GM23338 (cell line): ENCODE data around the gene CAVIN2. TPM values are rescaled to one million over a fixed set of nuclear protein-coding genes. Genes with fewer than 3 reads are reported as not detected.
A peak's percentile ranks its signal among the peaks of the same experiment; 100 is the strongest.

ENCODE experiments used
- ATAC-seq: fragments of 200-7000 bp; cut with Tn5 transposase; 3 replicates; pipeline ENCODE4 v1.9.1; 2020
- DNase-seq: peaks from one replicate; pipeline ENCODE4 v3.0.0-alpha.2; 2015; ENCODE audit warnings: low spot score
- H2AFZ ChIP-seq: fragments of 200-600 bp; sonication (generic); 2 replicates; pipeline ENCODE4 v1.8.0; 2016; ENCODE audit warnings: antibody characterized with exemption, mild to moderate bottlenecking, moderate library complexity
- H3F3A ChIP-seq: fragments of 200-600 bp; sonication (generic); replicated peaks from 2 replicates; pipeline ENCODE4 v1.8.0; 2017; ENCODE audit warnings: antibody characterized with exemption, mixed run types, low read depth
- H3K27ac ChIP-seq: fragments of 200-600 bp; sonication (generic); 2 replicates; pipeline ENCODE4 v1.6.1; 2016; ENCODE audit warnings: low read depth
- H3K27me3 ChIP-seq: fragments of 200-600 bp; sonication (generic); 2 replicates; pipeline ENCODE4 v1.8.0; 2016; ENCODE audit warnings: mild to moderate bottlenecking, mixed run types, moderate library complexity; ENCODE audit not compliant: insufficient read depth
- H3K36me3 ChIP-seq: fragments of 200-600 bp; sonication (generic); 2 replicates; pipeline ENCODE4 v1.8.0; 2016; ENCODE audit warnings: mild to moderate bottlenecking; ENCODE audit not compliant: insufficient read depth
- H3K4me1 ChIP-seq: fragments of 200-600 bp; sonication (generic); 2 replicates; pipeline ENCODE4 v1.8.0; 2016; ENCODE audit warnings: mild to moderate bottlenecking, moderate library complexity; ENCODE audit not compliant: insufficient read depth
- H3K4me2 ChIP-seq: fragments of 200-600 bp; sonication (generic); 2 replicates; pipeline ENCODE4 v1.7.1; 2017; ENCODE audit warnings: mixed run types
- H3K4me3 ChIP-seq: fragments of 200-600 bp; sonication (generic); 2 replicates; pipeline ENCODE4 v1.6.1; 2016; ENCODE audit warnings: mixed run types
- H3K79me2 ChIP-seq: fragments of 200-600 bp; sonication (generic); replicated peaks from 2 replicates; pipeline ENCODE4 v1.8.0; 2017; ENCODE audit warnings: mild to moderate bottlenecking; ENCODE audit not compliant: insufficient read depth
- H3K9me2 ChIP-seq: fragments of 200-600 bp; sonication (generic); 2 replicates; pipeline ENCODE4 v1.8.0; 2017; ENCODE audit not compliant: insufficient read depth
- H4K20me1 ChIP-seq: fragments of 200-600 bp; sonication (generic); replicated peaks from 2 replicates; pipeline ENCODE4 v1.8.0; 2017; ENCODE audit warnings: mild to moderate bottlenecking; ENCODE audit not compliant: insufficient read depth
- H3K27ac Mint-ChIP-seq: 2 replicates; pipeline ENCODE4 v1.8.0; 2020; ENCODE audit warnings: inconsistent platforms, mild to moderate bottlenecking, moderate library complexity, mixed read lengths
- H3K27me3 Mint-ChIP-seq: 3 replicates; pipeline ENCODE4 v1.8.0; 2022; ENCODE audit warnings: low read depth, mild to moderate bottlenecking, moderate library complexity, mixed read lengths, inconsistent platforms; ENCODE audit not compliant: insufficient read depth, poor library complexity
- H3K36me3 Mint-ChIP-seq: 3 replicates; pipeline ENCODE4 v1.8.0; 2021; ENCODE audit warnings: low read depth, mild to moderate bottlenecking, inconsistent platforms, moderate library complexity, mixed read lengths
- H3K4me1 Mint-ChIP-seq: 3 replicates; pipeline ENCODE4 v1.8.0; 2020; ENCODE audit warnings: mild to moderate bottlenecking, inconsistent platforms, mixed read lengths
- H3K4me3 Mint-ChIP-seq: 3 replicates; pipeline ENCODE4 v1.8.0; 2021; ENCODE audit warnings: moderate library complexity, mild to moderate bottlenecking, inconsistent platforms, mixed read lengths
- H3K9me3 Mint-ChIP-seq: 3 replicates; pipeline ENCODE4 v1.8.0; 2020; ENCODE audit warnings: moderate library complexity, mild to moderate bottlenecking, inconsistent platforms, mixed read lengths
- CREB1 ChIP-seq: fragments of 250-450 bp; sonication (Bioruptor Pico); IDR thresholded peaks from 2 replicates; pipeline ENCODE4 v1.5.0; 2020; ENCODE audit warnings: low read depth, mild to moderate bottlenecking, moderate library complexity
- CTCF ChIP-seq, 2 experiments: fragments of 200-600 bp in 1 of 2; sonication (generic) in 1 of 2; conservative IDR thresholded peaks; 2 replicates each; pipeline versions ENCODE4 v1.5.1 to v1.6.1; 2016 to 2017; ENCODE audit warnings: antibody characterized with exemption in 2 of 2, low read depth in 2 of 2, mild to moderate bottlenecking in 2 of 2, moderate library complexity in 1 of 2
- ETS1 ChIP-seq: IDR thresholded peaks from 2 replicates; pipeline ENCODE4 v1.6.1; 2016; ENCODE audit warnings: antibody characterized with exemption
- EZH2 ChIP-seq: fragments of 200-600 bp; sonication (generic); IDR thresholded peaks from one replicate; pipeline ENCODE4 v1.8.0; 2017; ENCODE audit warnings: antibody characterized with exemption, mild to moderate bottlenecking, low read depth; ENCODE audit not compliant: unreplicated experiment
- EZH2phosphoT487 ChIP-seq: fragments of 200-600 bp; sonication (generic); IDR thresholded peaks from one replicate; pipeline ENCODE4 v1.8.1; 2018; ENCODE audit warnings: antibody characterized with exemption; ENCODE audit not compliant: unreplicated experiment
- JUNB ChIP-seq: IDR thresholded peaks from one replicate; pipeline ENCODE4 v1.6.1; 2016; ENCODE audit warnings: antibody characterized with exemption; ENCODE audit not compliant: unreplicated experiment
- NANOG ChIP-seq: IDR thresholded peaks from 2 replicates; pipeline ENCODE4 v1.6.1; 2016; ENCODE audit warnings: antibody characterized with exemption, borderline replicate concordance
- POLR2AphosphoS5 ChIP-seq: IDR thresholded peaks from 2 replicates; pipeline ENCODE4 v1.6.1; 2016; ENCODE audit warnings: antibody characterized with exemption, low read depth
- REST ChIP-seq: IDR thresholded peaks from one replicate; pipeline ENCODE4 v1.6.1; 2018; ENCODE audit warnings: antibody characterized with exemption; ENCODE audit not compliant: unreplicated experiment
- STAT1 ChIP-seq: IDR thresholded peaks from one replicate; pipeline ENCODE4 v1.6.1; 2016; ENCODE audit warnings: antibody characterized with exemption; ENCODE audit not compliant: unreplicated experiment
- ZNF114 ChIP-seq: fragments of 250-450 bp; sonication (Bioruptor Pico); IDR thresholded peaks from 2 replicates; pipeline ENCODE4 v1.5.0; 2020; ENCODE audit warnings: mild to moderate bottlenecking, moderate library complexity
- ZNF331 ChIP-seq: fragments of 250-450 bp; sonication (Bioruptor Pico); IDR thresholded peaks from 2 replicates; pipeline ENCODE4 v1.5.0; 2020; ENCODE audit warnings: low read depth, mild to moderate bottlenecking, moderate library complexity
- ZNF462 ChIP-seq: fragments of 250-450 bp; sonication (Bioruptor Pico); IDR thresholded peaks from 2 replicates; pipeline ENCODE4 v1.5.0; 2020; ENCODE audit warnings: mild to moderate bottlenecking, moderate library complexity
- long read RNA-seq: library from polyadenylated mRNA; unstranded; transcript quantifications from one replicate; pipeline ENCODE4 v2.0.0, GENCODE V29; 2020; ENCODE audit not compliant: unreplicated experiment
- polyA plus RNA-seq: library from polyadenylated mRNA; unstranded; fragments of >200 nt; fragmentation: Nextera tagmentation; extraction: Ambion mirVana; gene quantifications from 2 replicates; pipeline ENCODE4 v1.2.1, GENCODE V29; 2016
- total RNA-seq: library from RNA; depleted of rRNA; stranded (reverse); fragments of >200 nt; shearing (Covaris generic); gene quantifications from 2 replicates; pipeline ENCODE4 v1.2.3, GENCODE V29; 2014; rRNA removed

CAVIN2 gene
- 0.07 TPM in 1 of 2 replicates, not detected in the other for total RNA-seq
- polyA plus RNA-seq: 0.15 TPM in 1 of 2 replicates, not detected in the other
- long read RNA-seq: 0 reads

- Histone ChIP-seq H3K4me2 (no peak within 1 kb of the TSS), H3K27me3 (no peaks in the 10 kb centered on the region), H3F3A (no peaks in the 10 kb centered on the region), H3K4me1 (peaks cover 37% of the 10 kb centered on the region), H3K9me2 (no peaks in the 10 kb centered on the region), H3K36me3 (no peaks in the 10 kb centered on the region), H4K20me1 (no peaks in the 10 kb centered on the region), H3K27ac (no peak within 1 kb of the TSS), H2AFZ (peak within 1 kb of the TSS; percentile 45; the same call in 1 of the 2 replicates), H3K4me3 (no peak within 1 kb of the TSS), H3K79me2 (no peaks in the 10 kb centered on the region)
- DNase-seq: no peak
- no peak within 1 kb of the TSS for H3K27ac Mint-ChIP-seq
- no peak within 1 kb of the TSS for H3K4me3 Mint-ChIP-seq
- peak; percentile 24; the same call in 1 of the 3 replicates for ATAC-seq
- peaks cover 4% of the 10 kb centered on the region for H3K27me3 Mint-ChIP-seq
- TF ChIP-seq REST (no peak), POLR2AphosphoS5 (no peak), CTCF (conservative IDR thresholded peaks at IDR 0.05; ENCODE audit: low read depth in 2 of 2) (no peak), ETS1 (no peak), ZNF462 (CRISPR knock-in tag) (no peak), ZNF114 (CRISPR knock-in tag) (no peak), STAT1 (no peak), CREB1 (CRISPR knock-in tag) (no peak), ZNF331 (CRISPR knock-in tag) (no peak), EZH2phosphoT487 (no peak), JUNB (no peak), EZH2 (no peak), NANOG (no peak)
- no peaks in the 10 kb centered on the region for H3K36me3 Mint-ChIP-seq
- H3K9me3 Mint-ChIP-seq: no peaks in the 10 kb centered on the region
- peaks cover 42% of the 10 kb centered on the region for H3K4me1 Mint-ChIP-seq
These were observed at the start of gene CAVIN2 for GRCh38 chr2:191846515-191847476. Gene CAVIN2 (minus strand): TSS chr2:191847088. CDS start chr2:191846925, 163 bp downstream.
